HCEC 1CT (cell line): ENCODE measurements around the gene CYP8B1.

ENCODE experiments used
- DNase-seq: peaks from one replicate; pipeline ENCODE4 v3.0.0-alpha.2; 2017

The CYP8B1 gene, protein sequence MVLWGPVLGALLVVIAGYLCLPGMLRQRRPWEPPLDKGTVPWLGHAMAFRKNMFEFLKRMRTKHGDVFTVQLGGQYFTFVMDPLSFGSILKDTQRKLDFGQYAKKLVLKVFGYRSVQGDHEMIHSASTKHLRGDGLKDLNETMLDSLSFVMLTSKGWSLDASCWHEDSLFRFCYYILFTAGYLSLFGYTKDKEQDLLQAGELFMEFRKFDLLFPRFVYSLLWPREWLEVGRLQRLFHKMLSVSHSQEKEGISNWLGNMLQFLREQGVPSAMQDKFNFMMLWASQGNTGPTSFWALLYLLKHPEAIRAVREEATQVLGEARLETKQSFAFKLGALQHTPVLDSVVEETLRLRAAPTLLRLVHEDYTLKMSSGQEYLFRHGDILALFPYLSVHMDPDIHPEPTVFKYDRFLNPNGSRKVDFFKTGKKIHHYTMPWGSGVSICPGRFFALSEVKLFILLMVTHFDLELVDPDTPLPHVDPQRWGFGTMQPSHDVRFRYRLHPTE

DNA sequence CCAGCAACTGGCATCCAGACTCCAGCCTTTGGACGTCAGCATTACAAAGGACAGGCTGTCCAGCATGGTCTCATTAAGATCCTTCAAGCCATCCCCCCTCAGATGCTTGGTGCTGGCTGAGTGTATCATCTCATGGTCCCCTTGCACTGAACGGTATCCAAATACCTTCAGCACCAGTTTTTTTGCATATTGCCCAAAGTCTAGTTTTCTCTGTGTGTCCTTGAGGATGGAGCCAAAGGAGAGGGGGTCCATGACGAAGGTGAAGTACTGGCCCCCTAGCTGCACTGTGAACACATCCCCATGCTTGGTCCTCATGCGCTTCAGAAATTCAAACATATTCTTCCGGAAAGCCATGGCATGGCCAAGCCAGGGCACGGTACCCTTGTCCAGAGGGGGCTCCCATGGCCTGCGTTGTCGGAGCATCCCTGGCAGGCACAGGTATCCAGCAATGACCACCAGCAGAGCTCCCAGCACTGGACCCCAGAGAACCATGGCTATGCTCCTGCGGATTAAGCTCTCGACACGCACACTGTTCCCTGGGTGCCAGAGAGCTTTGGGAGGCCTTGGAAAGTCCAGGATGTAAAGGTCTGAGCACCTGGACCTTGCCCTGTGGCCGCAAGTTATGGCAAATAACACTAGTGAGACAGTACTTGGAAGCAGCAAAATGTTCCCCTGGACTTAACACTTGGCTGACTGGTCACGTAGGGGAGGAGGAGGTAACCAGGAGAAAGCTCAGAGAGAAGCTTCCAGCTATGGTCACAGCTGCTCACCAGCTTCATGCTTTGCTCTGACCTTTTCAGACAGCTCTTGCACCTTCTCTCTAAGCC, at the start of gene CYP8B1:
Gene CYP8B1, minus strand, starts transcription at position 555 of the 827 bp plus-strand sequence. Its CDS starts 63 bp downstream, at position 492.
- no peak for DNase-seq

DNA sequence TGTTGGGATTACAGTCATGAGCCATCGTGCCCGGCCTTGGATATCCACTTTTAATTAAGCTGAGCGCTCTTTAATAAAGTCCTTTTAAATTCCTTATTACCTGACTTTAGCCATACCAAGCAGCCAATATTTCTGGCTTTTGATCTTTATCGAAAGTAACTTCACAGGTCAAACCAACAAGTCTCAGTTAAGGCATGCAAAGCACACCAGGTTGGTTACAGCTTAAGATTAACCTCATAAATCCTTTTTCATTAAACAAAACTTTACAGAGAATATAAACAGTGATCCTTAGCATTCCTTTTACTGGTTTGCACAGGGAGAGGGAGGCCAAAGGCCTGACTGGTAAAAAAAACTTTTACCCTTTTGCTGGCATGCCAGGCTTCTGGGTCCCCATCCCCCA, 47.9 kb upstream of the CYP8B1 start:
- DNase-seq = no peak

DNA sequence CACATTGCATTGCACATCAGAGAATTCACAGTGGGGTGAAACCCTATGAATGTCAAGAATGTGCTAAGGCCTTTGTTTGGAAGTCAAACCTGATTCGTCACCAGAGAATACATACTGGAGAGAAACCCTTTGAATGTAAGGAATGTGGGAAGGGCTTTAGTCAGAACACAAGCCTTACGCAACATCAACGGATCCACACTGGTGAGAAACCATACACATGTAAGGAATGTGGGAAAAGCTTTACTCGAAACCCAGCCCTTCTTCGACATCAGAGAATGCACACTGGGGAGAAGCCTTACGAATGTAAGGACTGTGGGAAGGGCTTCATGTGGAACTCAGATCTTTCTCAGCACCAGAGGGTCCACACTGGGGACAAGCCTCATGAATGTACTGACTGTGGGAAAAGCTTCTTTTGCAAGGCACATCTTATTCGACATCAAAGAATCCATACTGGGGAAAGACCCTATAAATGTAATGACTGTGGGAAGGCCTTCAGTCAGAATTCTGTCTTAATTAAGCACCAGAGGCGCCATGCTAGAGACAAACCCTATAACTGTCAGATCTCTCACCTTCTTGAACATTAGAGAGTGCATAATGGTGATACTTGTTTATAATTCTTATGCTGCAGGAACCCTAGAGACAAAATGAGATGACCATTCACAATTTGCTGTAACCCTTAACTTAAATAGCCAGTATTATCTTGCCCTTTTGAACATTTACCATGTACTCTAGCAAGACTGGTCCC, 39.3 kb upstream of the CYP8B1 start:
- DNase-seq = no peak

DNA sequence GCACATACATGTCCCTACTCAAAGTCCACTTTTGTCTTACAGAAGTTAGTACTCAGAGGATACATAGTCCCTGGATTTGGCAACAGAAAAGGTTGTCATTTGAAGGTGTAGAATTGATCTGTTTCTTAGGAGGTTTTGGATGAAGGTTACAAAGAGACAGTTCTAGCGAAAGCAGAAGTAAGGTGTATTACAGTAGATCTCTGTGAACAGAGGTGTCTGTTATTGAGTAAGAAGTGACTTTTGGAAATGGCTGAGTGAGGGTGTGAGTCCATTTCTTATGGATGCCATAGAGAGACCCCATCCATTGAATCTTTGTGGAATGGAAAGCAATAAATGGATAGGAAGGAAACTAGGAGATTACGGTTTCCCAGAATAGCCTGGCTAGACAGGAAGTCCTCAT, 35.9 kb upstream of the CYP8B1 start:
- DNase-seq = no peak

DNA sequence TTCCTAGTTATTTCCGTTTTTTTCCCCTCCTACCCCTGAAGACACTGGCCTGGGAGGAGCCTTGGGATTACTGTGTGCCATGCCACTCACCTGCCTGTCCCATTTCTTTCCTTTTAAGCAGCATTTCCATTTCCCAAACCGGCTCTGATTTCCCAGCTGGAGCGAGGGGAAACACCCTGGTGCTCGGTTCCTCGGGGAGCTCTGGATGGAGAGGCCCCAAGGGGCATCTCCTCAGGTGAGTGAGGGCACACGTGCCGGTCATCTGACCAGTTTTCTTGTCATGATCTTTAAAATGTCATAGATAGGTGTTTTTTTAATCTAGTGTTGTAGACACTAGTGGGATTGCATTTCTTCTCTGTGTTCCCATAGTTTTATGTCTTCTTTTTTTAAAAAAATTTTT, 33.0 kb upstream of the CYP8B1 start:
- DNase-seq = no peak

DNA sequence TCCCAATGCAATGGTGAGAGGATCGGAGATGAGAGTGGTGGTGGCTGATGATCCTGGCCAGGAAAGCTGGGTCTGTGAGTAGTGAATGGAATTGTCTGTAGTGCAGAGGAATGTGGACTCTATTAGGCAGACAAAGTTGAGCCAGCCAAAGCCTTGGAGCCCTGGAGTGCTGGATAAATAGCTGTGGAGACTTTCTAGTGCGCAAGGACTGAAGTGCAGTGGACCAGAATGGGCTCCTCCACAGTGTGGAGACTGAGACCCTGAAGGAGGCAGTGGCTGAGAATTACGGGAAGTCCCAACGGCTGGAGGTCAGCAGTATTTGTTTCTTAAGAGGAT, 31.1 kb upstream of the CYP8B1 start:
- no peak for DNase-seq

DNA sequence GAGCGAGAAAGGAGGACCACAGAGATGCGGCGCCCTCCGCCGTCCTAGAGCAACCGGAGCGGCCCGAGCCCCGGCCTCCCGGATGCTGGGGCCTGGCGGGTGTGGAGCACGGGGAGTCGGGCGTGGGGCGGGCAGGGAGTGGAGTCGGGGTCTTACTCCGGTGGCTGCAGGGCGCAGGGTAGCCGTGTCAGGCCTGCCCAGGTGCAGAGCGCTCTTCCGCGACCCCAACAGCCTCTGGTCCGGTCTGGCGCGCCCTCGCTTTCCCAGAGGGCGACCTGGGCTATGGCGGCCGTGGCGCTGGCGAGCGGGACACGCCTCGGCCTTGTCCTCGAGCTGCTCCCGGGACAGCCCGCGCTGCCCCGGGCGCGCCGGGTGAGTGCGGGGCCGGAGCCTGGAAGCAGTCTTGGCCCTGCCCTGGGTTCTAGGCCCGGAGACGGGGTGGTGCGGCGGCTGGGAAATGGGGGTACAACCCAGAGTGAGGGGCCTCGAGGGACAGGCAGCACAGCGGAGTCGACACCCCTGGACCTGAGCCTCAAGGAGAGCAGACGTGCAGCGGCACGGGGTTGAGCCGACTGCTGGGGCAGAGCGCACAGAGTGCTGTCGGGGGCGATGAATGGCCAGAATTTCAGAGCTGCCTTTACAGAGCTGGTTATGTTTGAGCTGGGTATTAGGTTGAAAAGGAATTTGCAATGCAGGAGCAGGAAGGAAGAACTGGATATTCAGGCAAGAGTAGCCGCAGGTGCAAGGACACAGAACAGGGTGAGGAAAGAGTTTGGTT, 30.6 kb upstream of the CYP8B1 start, which contains the start of gene ZNF662:
Gene ZNF662, plus strand, starts transcription at position 73 of the 778 bp plus-strand sequence. CDS start 1,973 bp downstream, outside the sequence.
- DNase-seq = no peak

DNA sequence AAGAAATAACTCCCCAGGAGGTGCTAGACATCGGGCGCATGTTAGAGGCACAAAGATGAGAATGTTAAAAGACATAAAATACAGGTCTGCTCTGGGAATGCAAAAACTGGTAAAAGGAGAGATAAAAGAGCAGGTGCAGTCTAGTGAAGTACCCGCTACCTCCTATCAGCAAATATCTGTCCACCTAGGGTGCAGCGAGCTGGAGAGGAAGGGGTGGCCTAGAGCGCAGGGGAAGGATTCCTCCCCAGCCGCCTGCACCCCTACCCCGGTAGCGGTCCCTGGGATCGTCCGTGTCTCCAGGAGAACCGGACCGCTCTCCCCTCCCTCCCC, 30.0 kb upstream of the CYP8B1 start:
- no peak for DNase-seq

DNA sequence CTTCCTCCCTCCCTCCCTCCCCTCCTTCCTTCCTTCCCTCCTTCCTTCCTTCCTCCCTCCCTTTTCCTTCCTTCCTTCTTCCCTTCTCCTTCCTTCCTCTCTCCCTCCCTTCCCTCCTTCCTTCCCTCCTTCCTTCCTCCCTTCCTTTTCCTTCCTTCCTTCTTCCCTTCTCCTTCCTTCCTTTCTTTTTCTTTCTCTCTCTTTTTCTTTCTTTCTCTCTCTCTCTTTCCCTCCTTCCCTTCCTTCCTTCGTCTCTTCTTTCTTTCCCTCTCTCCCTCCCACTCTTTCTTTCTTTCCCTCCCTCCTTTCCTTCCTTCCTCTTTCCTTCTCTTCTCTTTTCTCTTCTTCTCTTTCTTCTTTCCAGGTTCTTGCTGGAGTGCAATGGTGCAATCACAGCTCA, 28.4 kb upstream of the CYP8B1 start:
- DNase-seq = no peak

DNA sequence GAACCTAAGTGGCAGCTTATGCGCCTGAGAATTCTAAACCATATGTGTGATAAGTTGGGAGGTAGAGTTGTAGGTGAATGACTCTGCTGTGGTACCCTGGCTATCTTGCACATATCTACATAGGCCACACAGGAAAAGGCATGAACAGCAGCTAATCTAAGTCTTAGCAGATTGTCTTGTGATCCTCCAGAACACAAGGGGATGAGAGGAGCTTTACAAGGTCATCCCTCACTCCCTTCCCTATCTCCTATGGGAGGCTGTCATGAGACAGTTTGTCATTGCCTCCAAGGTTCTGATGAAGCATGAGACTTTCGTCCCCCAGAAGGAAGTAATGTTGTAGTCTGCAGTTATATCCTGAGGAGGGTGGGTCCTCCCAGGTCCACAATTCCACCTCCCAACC, 26.6 kb upstream of the CYP8B1 start:
- DNase-seq = no peak

DNA sequence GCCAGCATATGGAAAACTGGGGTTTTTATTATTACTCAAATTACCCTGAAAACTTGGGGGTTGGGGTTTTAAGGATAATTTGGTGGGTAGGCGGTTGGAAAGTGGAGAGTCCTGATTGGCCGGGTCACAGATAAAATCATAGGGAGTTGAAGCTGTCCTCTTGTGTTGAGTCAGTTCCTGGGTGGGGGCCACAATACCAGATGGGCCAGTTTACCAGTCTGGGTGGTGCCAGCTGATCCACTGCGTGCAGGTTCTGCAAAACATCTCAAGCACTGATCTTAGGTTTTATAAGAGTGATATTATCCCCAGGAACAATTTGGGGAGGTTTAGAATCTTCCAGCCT, 25.4 kb upstream of the CYP8B1 start:
- DNase-seq = no peak

DNA sequence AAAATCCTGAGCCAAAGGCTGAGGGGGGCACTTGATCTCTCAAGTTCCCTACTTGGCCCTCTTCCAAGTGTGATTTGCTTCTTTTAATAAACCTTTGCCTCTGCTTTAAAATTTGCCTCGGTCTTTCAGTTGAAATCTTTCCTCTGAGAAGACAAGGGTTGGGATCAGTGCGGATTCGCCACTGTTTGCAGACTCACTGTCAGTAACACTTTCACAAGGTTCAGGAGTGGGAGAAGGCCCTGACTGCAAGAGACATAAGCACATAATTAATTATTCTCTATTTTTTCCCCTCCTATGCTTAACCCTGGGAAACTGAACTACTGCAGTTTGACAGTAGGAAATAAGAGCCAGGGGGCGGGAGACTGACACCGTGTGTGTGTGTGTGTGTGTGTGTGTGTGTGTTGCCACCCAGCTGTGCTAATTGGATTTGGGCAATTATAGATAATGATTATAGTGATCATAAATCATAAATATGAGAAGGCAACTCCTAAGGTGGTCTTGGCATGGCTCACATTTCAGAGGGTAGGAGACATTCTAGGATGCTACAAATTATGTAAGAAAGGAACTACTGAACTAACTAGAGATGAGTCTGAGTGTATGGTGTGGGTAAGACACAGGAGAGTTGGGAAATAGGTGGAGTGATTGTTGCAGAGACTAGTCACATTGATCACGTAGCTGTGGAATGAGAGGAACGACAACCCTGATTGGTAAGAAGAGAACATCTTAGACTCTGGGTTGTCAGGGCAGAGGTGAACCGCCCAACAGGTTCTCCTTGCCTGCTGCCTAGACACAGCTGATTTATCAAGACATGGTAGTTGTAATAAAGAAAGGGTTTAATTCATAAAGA, 24.8 kb upstream of the CYP8B1 start:
- DNase-seq = no peak

DNA sequence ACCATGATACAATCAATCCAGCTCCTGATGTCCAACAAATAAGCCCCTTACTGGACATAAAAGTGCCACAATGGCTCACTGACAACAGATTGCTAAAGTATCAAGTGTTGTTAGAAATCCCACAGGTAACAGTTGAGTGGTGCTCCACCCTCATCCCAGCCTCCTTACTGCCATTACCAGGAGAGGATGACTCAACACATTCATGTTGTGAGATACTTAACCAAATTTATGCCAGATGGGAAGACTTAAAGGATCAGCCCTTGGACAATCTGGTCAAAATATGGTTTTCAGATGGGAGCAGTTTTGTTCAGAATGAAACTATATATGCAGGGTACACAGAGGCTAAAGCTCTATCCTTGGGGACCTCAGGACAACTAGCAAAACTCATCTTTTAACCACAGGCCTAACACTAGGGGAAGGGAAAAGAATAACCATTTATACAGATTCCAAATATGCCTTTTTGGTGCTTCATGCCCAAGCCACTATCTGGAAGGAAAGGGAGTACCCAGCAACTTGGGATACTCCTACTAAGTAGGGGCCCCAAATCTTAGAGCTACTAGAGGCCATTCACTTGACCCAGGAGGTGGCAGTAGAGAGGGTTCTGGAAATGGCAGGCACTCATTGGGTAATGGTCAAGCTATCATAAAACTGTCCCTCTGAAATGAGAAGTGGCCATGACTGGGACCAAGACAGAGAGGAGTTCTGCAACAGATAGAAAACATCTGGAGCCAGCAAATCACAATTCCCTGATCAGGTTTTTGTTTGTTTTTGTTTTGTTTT, 23.4 kb upstream of the CYP8B1 start:
- no peak for DNase-seq

DNA sequence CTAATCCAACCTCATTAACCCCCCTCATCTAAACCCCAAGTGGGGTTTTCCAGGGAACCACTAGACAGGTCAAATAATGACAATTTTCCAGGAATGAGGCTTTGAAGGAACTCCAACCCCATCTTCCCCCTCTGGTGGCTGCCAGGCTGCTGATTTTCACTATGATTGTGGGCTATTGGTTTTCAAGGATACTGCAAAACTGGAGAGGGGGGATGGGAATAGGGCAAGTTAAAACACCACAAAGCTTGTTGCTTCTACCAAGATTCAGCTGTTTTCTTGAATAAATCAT, 19.8 kb upstream of the CYP8B1 start:
- no peak for DNase-seq

DNA sequence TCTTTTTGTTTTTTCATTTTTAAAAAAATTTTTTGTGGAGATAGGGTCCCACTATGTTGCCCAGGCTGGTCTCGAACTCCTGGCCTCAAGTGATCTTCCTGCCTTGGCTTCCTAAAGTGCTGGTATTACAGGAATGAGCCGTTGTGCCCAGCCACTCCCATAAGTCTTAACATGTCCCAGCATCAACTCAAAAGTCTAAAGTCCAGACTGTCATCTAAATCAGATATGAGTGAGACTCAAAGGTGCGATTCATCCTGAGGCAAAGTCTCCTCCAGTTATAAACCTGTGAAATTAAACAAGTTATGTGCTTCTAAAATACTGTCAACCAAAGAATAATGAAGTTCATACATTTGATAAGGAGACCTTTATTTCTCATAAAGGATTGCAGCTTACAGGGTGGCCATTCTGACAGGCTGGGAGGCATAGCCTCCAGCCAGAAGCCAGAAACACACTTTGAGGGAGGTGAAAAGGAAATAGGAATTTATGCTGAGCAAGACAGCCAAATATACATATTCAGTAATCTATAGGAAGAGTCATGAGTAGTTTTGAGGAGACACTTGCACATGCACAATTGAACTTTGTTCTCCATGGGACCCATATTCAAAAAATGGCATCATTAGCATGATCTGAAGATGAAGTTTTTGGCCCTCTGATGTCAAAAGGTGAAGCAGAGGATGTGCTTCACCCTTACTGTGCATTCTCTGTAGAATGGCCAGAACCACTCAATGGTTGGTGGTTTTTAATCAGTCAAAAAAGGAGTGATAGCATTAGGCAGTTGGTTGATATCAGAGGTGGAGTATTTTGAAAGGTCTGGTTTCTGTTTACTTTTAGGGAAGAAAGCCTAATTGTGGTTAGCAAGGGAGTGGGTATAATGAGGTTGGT, 19.3 kb upstream of the CYP8B1 start:
- no peak for DNase-seq

DNA sequence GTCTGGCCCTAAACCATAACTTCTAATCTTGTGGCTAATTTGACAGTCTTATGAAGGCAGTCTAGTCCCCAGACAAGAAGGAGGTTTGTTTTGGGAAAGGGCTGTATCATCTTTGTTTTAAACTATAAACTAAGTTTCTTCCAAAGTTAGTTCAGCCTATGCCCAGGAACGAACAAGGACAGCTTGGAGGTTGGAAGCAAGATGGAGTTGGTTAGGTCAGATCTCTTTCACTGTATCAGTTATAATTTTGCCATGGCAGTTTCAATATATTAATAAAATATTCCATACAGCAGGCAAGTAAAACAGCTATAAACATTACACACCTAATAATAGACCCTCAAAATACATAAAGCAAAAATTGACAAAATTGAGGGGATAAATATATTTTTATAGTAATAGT, 17.1 kb upstream of the CYP8B1 start:
- DNase-seq = no peak

DNA sequence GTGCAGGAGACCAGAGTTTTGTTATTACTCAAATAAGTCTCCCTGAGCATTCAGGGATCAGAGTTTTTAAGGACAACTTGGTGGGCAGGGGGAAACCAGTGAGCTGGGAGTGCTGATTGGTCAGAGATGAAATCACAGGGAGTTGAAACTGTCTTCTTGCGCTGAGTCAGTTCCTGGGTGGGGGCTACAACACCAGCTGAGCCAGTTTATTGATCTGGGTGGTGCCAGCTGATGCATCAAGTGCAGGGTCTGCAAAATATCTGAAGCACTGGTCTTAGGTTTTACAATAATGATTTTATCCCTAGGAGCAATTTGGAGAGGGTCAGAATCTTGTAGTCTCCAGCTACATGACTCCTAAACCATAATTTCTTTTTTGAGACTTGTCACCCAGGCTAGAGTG, 16.5 kb upstream of the CYP8B1 start:
- no peak for DNase-seq

DNA sequence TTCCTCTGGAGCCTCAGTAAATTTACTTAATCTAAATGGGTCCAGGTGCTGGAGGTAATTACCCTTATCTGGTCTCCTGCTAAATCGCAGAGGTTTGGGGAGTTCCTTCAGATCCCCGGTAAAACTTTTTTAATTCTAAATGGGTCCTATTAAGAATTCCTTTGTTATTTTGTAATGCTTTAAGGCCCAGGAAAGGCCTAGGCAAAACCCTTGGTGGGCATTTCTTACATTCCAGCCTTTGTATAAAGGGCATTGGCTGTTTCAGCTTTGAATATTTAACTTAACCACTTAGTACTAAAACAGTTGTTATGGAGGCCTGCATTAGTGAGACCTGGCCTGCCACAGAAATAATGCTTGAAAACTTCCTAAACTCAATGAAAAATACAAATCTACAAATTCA, 15.4 kb upstream of the CYP8B1 start:
- DNase-seq = no peak

DNA sequence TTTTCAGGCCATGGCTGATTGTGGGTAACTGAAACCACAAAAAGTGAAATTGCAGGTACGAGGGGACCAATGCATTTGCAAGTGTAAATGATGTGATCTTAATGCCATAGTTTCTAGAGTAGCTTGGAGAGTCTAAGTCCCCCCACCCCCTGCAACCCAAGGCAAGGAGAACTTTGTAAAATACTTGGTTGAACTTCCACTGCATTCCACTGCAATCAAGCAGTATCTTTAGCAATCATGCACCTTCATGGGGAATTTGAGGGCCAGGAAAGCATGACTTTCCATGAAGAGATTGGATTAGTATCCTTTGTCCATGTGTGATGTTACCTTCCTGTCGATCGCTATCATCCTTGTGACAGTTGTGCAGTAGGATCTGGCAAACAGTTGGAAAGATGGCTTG, 11.4 kb upstream of the CYP8B1 start:
- DNase-seq = no peak

DNA sequence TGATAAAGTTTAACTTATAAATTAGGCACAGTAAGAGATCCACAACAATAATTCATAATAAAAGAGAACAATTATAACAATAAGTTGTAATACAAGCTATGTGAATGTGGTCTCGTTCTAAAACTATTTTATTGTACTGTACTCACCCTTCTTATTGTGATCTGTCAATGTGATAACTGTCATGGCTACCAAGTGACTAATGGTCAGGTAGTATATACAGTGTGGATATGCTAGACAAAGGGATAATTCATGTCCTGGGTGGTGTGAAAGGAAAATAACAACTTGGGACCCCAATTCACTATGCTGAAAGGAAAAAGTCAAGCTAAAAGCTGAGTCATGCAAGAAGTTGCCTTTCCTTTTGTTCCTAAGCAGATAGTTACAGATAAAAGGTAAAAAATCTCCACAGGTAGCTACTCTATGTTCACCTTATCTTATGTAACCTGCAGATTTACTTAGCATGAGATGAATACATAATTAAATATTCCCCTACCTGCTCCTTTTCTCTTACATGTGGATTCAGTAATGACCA, 10.7 kb upstream of the CYP8B1 start:
- DNase-seq = no peak
